SK-N-SH (cell line): ENCODE results near the gene NR5A2. TPM values are rescaled to one million over a fixed set of nuclear protein-coding genes. Genes with fewer than 3 reads are reported as not detected.

Source experiments
- CTCF ChIA-PET: fragments of 300-600, 350-600 bp; formaldehyde crosslinking; extraction: SDS; loops from one replicate; lab custom pipeline; 2021; lab: Yijun Ruan, JAX
- POLR2A ChIA-PET: fragments of 350-600 bp; sonication (Branson Sonifier 250); formaldehyde crosslinking; extraction: SDS; loops from one replicate; lab custom pipeline; 2020; ENCODE audit warnings: antibody characterized with exemption, inconsistent platforms; lab: Yijun Ruan, JAX
- DNase-seq: peaks from one replicate; pipeline ENCODE4 v3.0.0; 2012
- H2AFZ ChIP-seq: fragments of 200-600 bp; sonication (generic); 2 replicates; pipeline ENCODE4 v1.8.1; 2016; ENCODE audit warnings: antibody characterized with exemption, mild to moderate bottlenecking, low read depth
- H3F3A ChIP-seq: fragments of 200-600 bp; sonication (generic); replicated peaks from 2 replicates; pipeline ENCODE3; 2016; ENCODE audit warnings: antibody characterized with exemption, mild to moderate bottlenecking; ENCODE audit not compliant: insufficient read depth
- H3K27ac ChIP-seq, 2 experiments: fragments of 200-500 bp in 1 of 2; fragments of 200-600 bp in 1 of 2; sonication (Bioruptor generic) in 1 of 2; sonication (generic), shearing (Covaris generic) in 1 of 2; 2 replicates each; pipeline versions ENCODE4 v1.5.1 to v1.6.1; 2014 to 2016; ENCODE audit warnings: low read depth in 2 of 2, inconsistent platforms in 1 of 2, low read length in 1 of 2, mild to moderate bottlenecking in 1 of 2, mixed read lengths in 1 of 2
- H3K27me3 ChIP-seq: fragments of 200-600 bp; sonication (generic), shearing (Covaris generic); 2 replicates; pipeline ENCODE4 v1.6.1; 2016; ENCODE audit warnings: mixed run types; ENCODE audit not compliant: insufficient read depth
- H3K36me3 ChIP-seq, 2 experiments: fragments of 200-500 bp in 1 of 2; fragments of 200-600 bp in 1 of 2; sonication (Bioruptor generic) in 1 of 2; sonication (generic) in 1 of 2; replicated peaks in 1 of 2; 2 replicates each; pipeline versions ENCODE3 to v1.5.1; 2014 to 2016; ENCODE audit warnings: low read length in 1 of 2, mild to moderate bottlenecking in 1 of 2; ENCODE audit not compliant: insufficient read depth in 2 of 2, control insufficient read depth in 1 of 2
- H3K4me1 ChIP-seq, 2 experiments: fragments of 200-500 bp in 1 of 2; fragments of 200-600 bp in 1 of 2; sonication (Bioruptor generic) in 1 of 2; sonication (generic), shearing (Covaris generic) in 1 of 2; 2 replicates each; pipeline versions ENCODE4 v1.5.1 to v1.6.1; 2014 to 2016; ENCODE audit warnings: low read depth in 1 of 2, low read length in 1 of 2, mixed run types in 1 of 2; ENCODE audit not compliant: insufficient read depth in 2 of 2, control insufficient read depth in 1 of 2
- H3K4me2 ChIP-seq: fragments of 200-600 bp; sonication (generic), shearing (Covaris generic); 2 replicates; pipeline ENCODE4 v1.6.1; 2017; ENCODE audit warnings: mixed run types
- H3K4me3 ChIP-seq, 2 experiments: fragments of 200-500 bp in 1 of 2; fragments of 200-600 bp in 1 of 2; sonication (Bioruptor generic) in 1 of 2; sonication (generic), shearing (Covaris generic) in 1 of 2; 2 replicates each; pipeline versions ENCODE4 v1.5.1 to v1.8.1; 2014 to 2016; ENCODE audit warnings: low read depth in 2 of 2, inconsistent platforms in 1 of 2, low read length in 1 of 2, mild to moderate bottlenecking in 1 of 2, mixed read lengths in 1 of 2, moderate library complexity in 1 of 2
- H3K79me2 ChIP-seq: fragments of 200-600 bp; sonication (generic); 2 replicates; pipeline ENCODE4 v1.8.1; 2017; ENCODE audit warnings: mild to moderate bottlenecking; ENCODE audit not compliant: insufficient read depth
- H3K9ac ChIP-seq: fragments of 200-600 bp; sonication (generic); 2 replicates; pipeline ENCODE4 v1.6.1; 2017; ENCODE audit warnings: mixed run types
- H3K9me2 ChIP-seq: fragments of 200-600 bp; sonication (generic); 2 replicates; pipeline ENCODE4 v1.6.1; 2017; ENCODE audit warnings: mixed run types
- H3K9me3 ChIP-seq: fragments of 200-600 bp; sonication (generic); 2 replicates; pipeline ENCODE4 v1.6.1; 2017; ENCODE audit warnings: mixed run types, mild to moderate bottlenecking, moderate library complexity
- H4K20me1 ChIP-seq: fragments of 200-600 bp; sonication (generic); 2 replicates; pipeline ENCODE4 v1.6.1; 2017; ENCODE audit warnings: mild to moderate bottlenecking, mixed run types; ENCODE audit not compliant: insufficient read depth
- CHD2 ChIP-seq: fragments of 150-350 bp; IDR thresholded peaks from 2 replicates; pipeline ENCODE4 v1.6.1; 2018; ENCODE audit warnings: low read length; ENCODE audit not compliant: partially characterized antibody
- EZH2phosphoT487 ChIP-seq: fragments of 200-600 bp; sonication (generic); IDR thresholded peaks from 2 replicates; pipeline ENCODE4 v1.6.1; 2017; ENCODE audit warnings: low read depth, mixed run types, mild to moderate bottlenecking, antibody characterized with exemption, moderate library complexity, borderline replicate concordance
- GABPA ChIP-seq: IDR thresholded peaks from 2 replicates; pipeline ENCODE4 v1.4.0; 2012; ENCODE audit warnings: low read depth, mild to moderate bottlenecking
- MXI1 ChIP-seq: IDR thresholded peaks from 2 replicates; pipeline ENCODE4 v1.6.1; 2012; ENCODE audit warnings: mild to moderate bottlenecking, low read depth, low read length, improper control_type of control experiment
- NFIC ChIP-seq: IDR thresholded peaks from 2 replicates; pipeline ENCODE4 v1.4.0; 2012; ENCODE audit warnings: borderline replicate concordance
- REST ChIP-seq: IDR thresholded peaks from 2 replicates; pipeline ENCODE4 v1.6.1; 2012; ENCODE audit warnings: mild to moderate bottlenecking, low read depth, low read length, moderate library complexity
- SIN3A ChIP-seq: IDR thresholded peaks from 2 replicates; pipeline ENCODE4 v1.6.1; 2012; ENCODE audit warnings: low read depth, mild to moderate bottlenecking, low read length, moderate library complexity, borderline replicate concordance
- SMC3 ChIP-seq: IDR thresholded peaks from 2 replicates; pipeline ENCODE4 v1.6.1; 2012; ENCODE audit warnings: low read depth, low read length, improper control_type of control experiment
- TAF1 ChIP-seq: IDR thresholded peaks from 2 replicates; pipeline ENCODE4 v1.6.1; 2012; ENCODE audit warnings: low read depth, mild to moderate bottlenecking, low read length, moderate library complexity, borderline replicate concordance
- TCF12 ChIP-seq: IDR thresholded peaks from 2 replicates; pipeline ENCODE4 v1.4.0; 2012
- TEAD4 ChIP-seq: IDR thresholded peaks from 2 replicates; pipeline ENCODE4 v1.4.0; 2012; ENCODE audit warnings: mild to moderate bottlenecking, borderline replicate concordance; ENCODE audit not compliant: insufficient read depth
- USF1 ChIP-seq: IDR thresholded peaks from 2 replicates; pipeline ENCODE4 v1.4.0; 2012; ENCODE audit warnings: low read depth, borderline replicate concordance
- WGBS: methylation state at CpG from one replicate; pipeline ENCODE4 v1.1.6; 2017; ENCODE audit warnings: low lambda C conversion rate; 5-methylcytosine and 5-hydroxymethylcytosine counted together
- polyA plus RNA-seq, 3 experiments: library from polyadenylated mRNA; depleted of rRNA; stranded (reverse); fragments of >200 nt; gene quantifications; 2 replicates each; pipeline ENCODE4 v1.2.3, GENCODE V29; 2012
- TF ChIP-seq, protein P1 (sequence below): fragments of 150-350 bp; IDR thresholded peaks from 2 replicates; pipeline ENCODE4 v1.6.1; 2017; ENCODE audit warnings: antibody characterized with exemption, low read length, low read depth, borderline replicate concordance
- TF ChIP-seq, protein P2 (sequence below): fragments of 200-600 bp; sonication (generic); IDR thresholded peaks from 2 replicates; pipeline ENCODE4 v1.6.1; 2017; ENCODE audit warnings: antibody characterized with exemption, mild to moderate bottlenecking, moderate library complexity

Gene NR5A2
- polyA plus RNA-seq, 1 of the 3 experiments (the other 2 are of a cell fraction) = not detected

DNA sequence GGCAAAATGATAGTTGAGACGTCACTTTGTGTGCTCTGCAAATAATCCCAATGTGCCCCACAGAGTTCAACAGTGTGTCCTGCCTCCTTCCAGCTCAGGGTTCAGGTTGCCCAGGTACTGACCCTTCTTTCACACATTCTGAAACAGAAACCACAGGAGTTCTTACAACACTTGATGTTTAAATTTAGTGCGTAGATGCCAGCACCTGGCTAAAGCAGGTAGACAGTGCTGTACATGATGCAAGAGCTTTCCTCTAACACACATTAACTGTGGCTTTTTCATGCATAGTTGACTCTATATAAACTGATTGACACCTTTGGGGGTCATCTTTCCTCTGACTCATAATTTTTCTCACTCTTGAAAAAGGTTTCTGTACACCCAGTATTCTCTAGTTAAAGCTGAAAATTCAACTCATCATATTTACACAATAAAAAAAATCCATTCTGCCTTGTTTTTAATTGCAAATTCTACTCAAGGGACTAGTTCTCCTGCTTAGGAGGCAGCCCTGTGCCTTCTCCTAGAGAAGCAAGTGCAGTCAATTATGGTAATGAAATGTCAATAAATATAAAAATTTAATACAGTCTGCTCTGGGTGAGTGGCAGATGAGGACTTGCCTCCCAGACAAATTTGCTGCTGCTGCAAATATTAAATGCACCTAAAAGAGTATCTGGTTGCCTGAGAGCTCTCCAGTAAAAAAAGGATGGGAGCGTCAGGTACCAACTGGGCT, 91.4 kb downstream of the NR5A2 start:
- 58% methylated on average over 3 of the region's 3 CpGs for WGBS
- CTCF ChIA-PET = no interaction called here

More for the DNA sequence above, 91.4 kb downstream of the NR5A2 start:
- H3F3A ChIP-seq = no peaks in the 10 kb centered on the region
- no peaks in the 10 kb centered on the region for H4K20me1 ChIP-seq
- no peak overlapping the region for H3K4me3 ChIP-seq
- no peak overlapping the region for H3K4me2 ChIP-seq
- no peaks in the 10 kb centered on the region; a peak in 1 of 4 replicates for H3K4me1 ChIP-seq
- no peaks in the 10 kb centered on the region for H3K27me3 ChIP-seq
- no peak overlapping the region for H3K27ac ChIP-seq
- H3K9me3 ChIP-seq = no peaks in the 10 kb centered on the region
- no peak for DNase-seq
- no peaks in the 10 kb centered on the region for H3K79me2 ChIP-seq
- H3K36me3 ChIP-seq = no peaks in the 10 kb centered on the region
- H3K9me2 ChIP-seq = no peaks in the 10 kb centered on the region
- no peak overlapping the region for H2AFZ ChIP-seq
- no peak overlapping the region for H3K9ac ChIP-seq
- POLR2A ChIA-PET = no interaction called here
- TF ChIP-seq, protein P1, sequence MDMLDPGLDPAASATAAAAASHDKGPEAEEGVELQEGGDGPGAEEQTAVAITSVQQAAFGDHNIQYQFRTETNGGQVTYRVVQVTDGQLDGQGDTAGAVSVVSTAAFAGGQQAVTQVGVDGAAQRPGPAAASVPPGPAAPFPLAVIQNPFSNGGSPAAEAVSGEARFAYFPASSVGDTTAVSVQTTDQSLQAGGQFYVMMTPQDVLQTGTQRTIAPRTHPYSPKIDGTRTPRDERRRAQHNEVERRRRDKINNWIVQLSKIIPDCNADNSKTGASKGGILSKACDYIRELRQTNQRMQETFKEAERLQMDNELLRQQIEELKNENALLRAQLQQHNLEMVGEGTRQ = no peak
- TF ChIP-seq REST = no peak
- TF ChIP-seq NFIC = no peak
- TF ChIP-seq TAF1 = no peak
- TF ChIP-seq TEAD4 = no peak
- TF ChIP-seq EZH2phosphoT487 = no peak
- no peak for TF ChIP-seq CHD2
- no peak for TF ChIP-seq GABPA
- no peak for TF ChIP-seq SMC3
- no peak for TF ChIP-seq USF1
- TF ChIP-seq, protein P2, sequence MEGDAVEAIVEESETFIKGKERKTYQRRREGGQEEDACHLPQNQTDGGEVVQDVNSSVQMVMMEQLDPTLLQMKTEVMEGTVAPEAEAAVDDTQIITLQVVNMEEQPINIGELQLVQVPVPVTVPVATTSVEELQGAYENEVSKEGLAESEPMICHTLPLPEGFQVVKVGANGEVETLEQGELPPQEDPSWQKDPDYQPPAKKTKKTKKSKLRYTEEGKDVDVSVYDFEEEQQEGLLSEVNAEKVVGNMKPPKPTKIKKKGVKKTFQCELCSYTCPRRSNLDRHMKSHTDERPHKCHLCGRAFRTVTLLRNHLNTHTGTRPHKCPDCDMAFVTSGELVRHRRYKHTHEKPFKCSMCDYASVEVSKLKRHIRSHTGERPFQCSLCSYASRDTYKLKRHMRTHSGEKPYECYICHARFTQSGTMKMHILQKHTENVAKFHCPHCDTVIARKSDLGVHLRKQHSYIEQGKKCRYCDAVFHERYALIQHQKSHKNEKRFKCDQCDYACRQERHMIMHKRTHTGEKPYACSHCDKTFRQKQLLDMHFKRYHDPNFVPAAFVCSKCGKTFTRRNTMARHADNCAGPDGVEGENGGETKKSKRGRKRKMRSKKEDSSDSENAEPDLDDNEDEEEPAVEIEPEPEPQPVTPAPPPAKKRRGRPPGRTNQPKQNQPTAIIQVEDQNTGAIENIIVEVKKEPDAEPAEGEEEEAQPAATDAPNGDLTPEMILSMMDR = no peak
- no peak for TF ChIP-seq TCF12
- TF ChIP-seq SIN3A = no peak
- TF ChIP-seq MXI1 = no peak
